ENCODE data around the gene BACH2. TPM values are rescaled to one million over a fixed set of nuclear protein-coding genes. Genes with fewer than 3 reads are reported as not detected.

Gene BACH2
- total and polyA plus RNA-seq, 2 of the 4 experiments (the other 2 are of a cell fraction), result 1.3 to 1.4 TPM

GRCh38 chr6:89965441-89966227, 331.0 kb downstream of the BACH2 start:
- Histone ChIP-seq H3K9ac (ENCODE audit: low read depth, low read length) (no peak overlapping the region), H3K4me3 (ENCODE audit: insufficient read depth, low read depth, low read length) (no peak overlapping the region), H4K5ac (ENCODE audit: low read depth, low read length) (no peak overlapping the region), H3K14ac (replicated peaks; ENCODE audit: low read depth, low read length) (no peak overlapping the region), H3K56ac (ENCODE audit: extremely low read depth, insufficient read depth, low read length) (no peak overlapping the region), H3K4me2 (ENCODE audit: low read depth, low read length) (no peak overlapping the region), H4K20me1 (ENCODE audit: insufficient read depth, low read length) (no peaks in the 10 kb centered on the region), H2AFZ (replicated peaks; ENCODE audit: low read length, poor library complexity) (no peak overlapping the region), H3K18ac (ENCODE audit: low read depth, low read length) (no peak overlapping the region), H3K9me1 (ENCODE audit: insufficient read depth, low read length) (no peaks in the 10 kb centered on the region), H3K79me1 (ENCODE audit: low read depth in 1 of 2, low read length in 2 of 2) (no peaks in the 10 kb centered on the region), H2BK120ac (ENCODE audit: low read depth, low read length) (no peak overlapping the region), H2AK9ac (replicated peaks; ENCODE audit: low read depth, low read length, poor library complexity) (no peak overlapping the region), H2BK20ac (ENCODE audit: low read depth, low read length) (no peak overlapping the region), H3K27me3 (ENCODE audit: control insufficient read depth, insufficient read depth, low read length) (no peaks in the 10 kb centered on the region; the same call in 1 of the 2 replicates), H2BK15ac (ENCODE audit: low read depth, low read length) (no peak overlapping the region), H2AK5ac (ENCODE audit: low read depth, low read length) (no peak overlapping the region), H2BK5ac (ENCODE audit: low read depth, low read length, poor library complexity, severe bottlenecking) (no peak overlapping the region), H4K91ac (ENCODE audit: insufficient read depth, low read depth, low read length) (no peak overlapping the region), H3K23ac (ENCODE audit: low read depth, low read length) (no peak overlapping the region), H3K9me3 (ENCODE audit: control insufficient read depth, insufficient read depth, low read length) (no peaks in the 10 kb centered on the region), H4K8ac (ENCODE audit: low read depth in 2 of 2, low read length in 2 of 2) (no peak overlapping the region), H3K4me1 (ENCODE audit: control insufficient read depth, insufficient read depth, low read length) (no peaks in the 10 kb centered on the region), H3K36me3 (ENCODE audit: control insufficient read depth, insufficient read depth, low read length) (no peaks in the 10 kb centered on the region), H3K4ac (ENCODE audit: low read depth, low read length) (no peak overlapping the region), H3K27ac (ENCODE audit: insufficient read depth, low read length) (no peak overlapping the region)
- WGBS, 2 experiments (ENCODE audit: extremely low coverage in 2 of 2, insufficient read length in 1 of 2), result no CpG with 5 or more reads among the region's 2 CpGs
- DNase-seq (no peak), ATAC-seq (ENCODE audit: low read depth) (no peak)
- POLR2A ChIA-PET (ENCODE audit: unreplicated experiment), result no interaction called here
- TF ChIP-seq CHD1 (IDR thresholded peaks at IDR 0.05; ENCODE audit: low read depth, low read length) (no peak), MXI1 (IDR thresholded peaks at IDR 0.05; ENCODE audit: borderline replicate concordance, low read depth, low read length) (no peak), POLR2A (IDR thresholded peaks at IDR 0.05; ENCODE audit: low read depth, low read length) (no peak), MAFK (IDR thresholded peaks at IDR 0.05; ENCODE audit: low read depth, low read length) (no peak), MAZ (IDR thresholded peaks at IDR 0.05; ENCODE audit: borderline replicate concordance, low read depth, low read length) (no peak), RAD21 (IDR thresholded peaks at IDR 0.05; ENCODE audit: low read length) (no peak)
- TF ChIP-seq, protein P1, sequence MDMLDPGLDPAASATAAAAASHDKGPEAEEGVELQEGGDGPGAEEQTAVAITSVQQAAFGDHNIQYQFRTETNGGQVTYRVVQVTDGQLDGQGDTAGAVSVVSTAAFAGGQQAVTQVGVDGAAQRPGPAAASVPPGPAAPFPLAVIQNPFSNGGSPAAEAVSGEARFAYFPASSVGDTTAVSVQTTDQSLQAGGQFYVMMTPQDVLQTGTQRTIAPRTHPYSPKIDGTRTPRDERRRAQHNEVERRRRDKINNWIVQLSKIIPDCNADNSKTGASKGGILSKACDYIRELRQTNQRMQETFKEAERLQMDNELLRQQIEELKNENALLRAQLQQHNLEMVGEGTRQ (IDR thresholded peaks at IDR 0.05; ENCODE audit: low read depth, low read length), result no peak
- TF ChIP-seq, protein P2, sequence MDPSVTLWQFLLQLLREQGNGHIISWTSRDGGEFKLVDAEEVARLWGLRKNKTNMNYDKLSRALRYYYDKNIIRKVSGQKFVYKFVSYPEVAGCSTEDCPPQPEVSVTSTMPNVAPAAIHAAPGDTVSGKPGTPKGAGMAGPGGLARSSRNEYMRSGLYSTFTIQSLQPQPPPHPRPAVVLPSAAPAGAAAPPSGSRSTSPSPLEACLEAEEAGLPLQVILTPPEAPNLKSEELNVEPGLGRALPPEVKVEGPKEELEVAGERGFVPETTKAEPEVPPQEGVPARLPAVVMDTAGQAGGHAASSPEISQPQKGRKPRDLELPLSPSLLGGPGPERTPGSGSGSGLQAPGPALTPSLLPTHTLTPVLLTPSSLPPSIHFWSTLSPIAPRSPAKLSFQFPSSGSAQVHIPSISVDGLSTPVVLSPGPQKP (IDR thresholded peaks at IDR 0.05; ENCODE audit: borderline replicate concordance, low read depth, low read length), result no peak
- in situ Hi-C loops (cut with MboI; ENCODE audit: low sequenced_read_pairs) (no loop called here), dilution Hi-C loops (cut with HindIII; ENCODE audit: low sequenced_read_pairs, unreplicated experiment) (no loop called here), intact Hi-C loops (cut with micrococcal nuclease) (no loop called here)
- CTCF ChIA-PET, result interaction anchor here (1.0 kb wide), 1 partner anchor 427 kb away, joined by 3 read pairs; no protein-coding TSS in a partner anchor
- BruUV-seq (replicated peaks), result no TSS peak
